ENCODE data around the gene DNM3.

Gene DNM3

DNA sequence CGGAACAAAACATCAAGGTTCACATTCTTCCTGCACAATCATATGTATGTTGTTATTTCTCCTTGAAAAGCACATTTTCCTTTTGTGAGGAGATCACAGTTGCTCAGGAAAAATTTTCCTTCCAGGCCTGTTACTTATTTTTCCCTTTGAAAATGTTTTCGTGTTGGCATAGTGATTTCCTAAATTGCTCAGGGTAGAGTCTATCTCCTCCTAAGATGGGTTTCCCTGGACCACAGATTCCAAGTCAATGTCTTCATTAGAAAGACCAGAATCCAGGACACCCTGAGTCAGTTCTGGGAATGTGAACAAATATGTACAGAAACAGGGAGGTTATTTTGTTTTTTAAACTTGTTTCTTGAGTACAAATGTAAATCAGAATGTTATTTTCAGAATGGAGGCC, 484.8 kb downstream of the DNM3 start:
- peaks cover 4% of the 10 kb centered on the region; the same call in 1 of the 2 replicates for H3K36me3 ChIP-seq (ENCODE audit: low read length)
- H3K27me3 ChIP-seq (ENCODE audit: low read length) = no peaks in the 10 kb centered on the region
- no peaks in the 10 kb centered on the region for H3F3A ChIP-seq (ENCODE audit: insufficient read depth)
- H3K9me3 ChIP-seq (ENCODE audit: insufficient read depth, low read length) = no peaks in the 10 kb centered on the region
- no peak overlapping the region for H3K4me2 ChIP-seq (ENCODE audit: low read depth, low read length, poor library complexity, severe bottlenecking)
- H3K79me2 ChIP-seq (ENCODE audit: insufficient read depth, low read length) = no peaks in the 10 kb centered on the region
- no peak overlapping the region for H3K9ac ChIP-seq (ENCODE audit: low read length)
- TF ChIP-seq, protein P1, sequence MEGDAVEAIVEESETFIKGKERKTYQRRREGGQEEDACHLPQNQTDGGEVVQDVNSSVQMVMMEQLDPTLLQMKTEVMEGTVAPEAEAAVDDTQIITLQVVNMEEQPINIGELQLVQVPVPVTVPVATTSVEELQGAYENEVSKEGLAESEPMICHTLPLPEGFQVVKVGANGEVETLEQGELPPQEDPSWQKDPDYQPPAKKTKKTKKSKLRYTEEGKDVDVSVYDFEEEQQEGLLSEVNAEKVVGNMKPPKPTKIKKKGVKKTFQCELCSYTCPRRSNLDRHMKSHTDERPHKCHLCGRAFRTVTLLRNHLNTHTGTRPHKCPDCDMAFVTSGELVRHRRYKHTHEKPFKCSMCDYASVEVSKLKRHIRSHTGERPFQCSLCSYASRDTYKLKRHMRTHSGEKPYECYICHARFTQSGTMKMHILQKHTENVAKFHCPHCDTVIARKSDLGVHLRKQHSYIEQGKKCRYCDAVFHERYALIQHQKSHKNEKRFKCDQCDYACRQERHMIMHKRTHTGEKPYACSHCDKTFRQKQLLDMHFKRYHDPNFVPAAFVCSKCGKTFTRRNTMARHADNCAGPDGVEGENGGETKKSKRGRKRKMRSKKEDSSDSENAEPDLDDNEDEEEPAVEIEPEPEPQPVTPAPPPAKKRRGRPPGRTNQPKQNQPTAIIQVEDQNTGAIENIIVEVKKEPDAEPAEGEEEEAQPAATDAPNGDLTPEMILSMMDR (IDR thresholded peaks at IDR 0.05; ENCODE audit: insufficient read depth, low read length, poor library complexity, severe bottlenecking) = no peak
- TF ChIP-seq EZH2phosphoT487 (conservative IDR thresholded peaks at IDR 0.05; ENCODE audit: low read length) = no peak
- H3K9me2 ChIP-seq (replicated peaks; ENCODE audit: insufficient read depth, low read length) = no peaks in the 10 kb centered on the region
- H4K20me1 ChIP-seq (ENCODE audit: low read depth, low read length) = no peaks in the 10 kb centered on the region
- H3K4me3 ChIP-seq (ENCODE audit: insufficient read depth, low read length, poor library complexity, severe bottlenecking) = no peak overlapping the region
- H3K27ac ChIP-seq (ENCODE audit: low read depth, low read length) = no peak overlapping the region
- H2AFZ ChIP-seq (ENCODE audit: low read depth, low read length, severe bottlenecking) = no peak overlapping the region

DNA sequence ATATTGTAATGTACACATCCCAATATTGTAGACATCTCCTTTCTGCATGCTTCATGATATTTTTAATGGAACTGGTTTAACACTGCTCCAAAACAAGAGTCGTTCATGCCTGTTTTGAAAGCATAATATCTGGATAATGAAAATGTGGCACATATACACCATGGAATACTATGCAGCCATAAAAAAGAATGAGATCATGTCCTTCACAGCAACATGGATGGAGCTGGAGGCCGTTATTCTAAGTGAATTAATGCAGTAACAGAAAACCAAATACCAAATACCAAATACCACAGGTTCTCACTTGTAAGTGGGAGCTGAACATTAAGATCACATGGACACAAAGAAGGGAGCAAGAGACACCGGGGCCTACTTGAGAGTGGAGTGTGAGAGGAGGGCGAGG, 487.0 kb downstream of the DNM3 start:
- H3K36me3 ChIP-seq (ENCODE audit: low read length) = peaks cover 4% of the 10 kb centered on the region; the same call in 1 of the 2 replicates
- no peak overlapping the region for H3K4me3 ChIP-seq (ENCODE audit: insufficient read depth, low read length, poor library complexity, severe bottlenecking)
- H3K9me2 ChIP-seq (replicated peaks; ENCODE audit: insufficient read depth, low read length) = no peaks in the 10 kb centered on the region
- TF ChIP-seq EZH2phosphoT487 (conservative IDR thresholded peaks at IDR 0.05; ENCODE audit: low read length) = no peak
- no peak overlapping the region for H3K4me2 ChIP-seq (ENCODE audit: low read depth, low read length, poor library complexity, severe bottlenecking)
- H3F3A ChIP-seq (ENCODE audit: insufficient read depth) = no peaks in the 10 kb centered on the region
- no peaks in the 10 kb centered on the region for H3K27me3 ChIP-seq (ENCODE audit: low read length)
- no peaks in the 10 kb centered on the region for H3K9me3 ChIP-seq (ENCODE audit: insufficient read depth, low read length)
- no peak overlapping the region for H3K9ac ChIP-seq (ENCODE audit: low read length)
- H3K27ac ChIP-seq (ENCODE audit: low read depth, low read length) = no peak overlapping the region
- H4K20me1 ChIP-seq (ENCODE audit: low read depth, low read length) = no peaks in the 10 kb centered on the region
- H2AFZ ChIP-seq (ENCODE audit: low read depth, low read length, severe bottlenecking) = no peak overlapping the region
- no peaks in the 10 kb centered on the region for H3K79me2 ChIP-seq (ENCODE audit: insufficient read depth, low read length)

DNA sequence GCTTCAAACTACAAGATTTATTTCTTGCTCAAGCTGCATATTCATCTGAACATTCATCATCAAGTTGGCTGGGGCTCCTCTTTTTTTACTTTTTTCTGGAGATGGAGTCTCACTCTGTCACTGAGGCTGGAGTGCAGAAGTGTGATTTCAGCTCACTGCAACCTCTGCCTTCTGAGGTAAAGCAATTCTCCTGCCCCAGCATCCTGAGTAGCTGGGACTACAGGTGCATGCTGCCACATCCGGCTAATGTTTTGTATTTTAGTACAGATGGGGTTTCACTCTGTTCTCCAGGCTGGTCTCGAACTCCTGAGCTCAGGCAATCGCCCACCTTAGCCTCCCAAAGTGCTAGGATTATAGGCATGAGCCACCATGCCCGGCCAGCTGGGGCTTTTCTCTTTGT, 490.9 kb downstream of the DNM3 start:
- no peak overlapping the region for H3K27ac ChIP-seq (ENCODE audit: low read depth, low read length)
- H3K4me2 ChIP-seq (ENCODE audit: low read depth, low read length, poor library complexity, severe bottlenecking) = no peak overlapping the region
- no peaks in the 10 kb centered on the region for H3K9me2 ChIP-seq (replicated peaks; ENCODE audit: insufficient read depth, low read length)
- no peak overlapping the region for H3K4me3 ChIP-seq (ENCODE audit: insufficient read depth, low read length, poor library complexity, severe bottlenecking)
- TF ChIP-seq, protein P1 (IDR thresholded peaks at IDR 0.05; ENCODE audit: insufficient read depth, low read length, poor library complexity, severe bottlenecking) = no peak
- TF ChIP-seq EZH2phosphoT487 (conservative IDR thresholded peaks at IDR 0.05; ENCODE audit: low read length) = no peak
- no peaks in the 10 kb centered on the region for H3F3A ChIP-seq (ENCODE audit: insufficient read depth)
- no peaks in the 10 kb centered on the region for H3K79me2 ChIP-seq (ENCODE audit: insufficient read depth, low read length)
- no peaks in the 10 kb centered on the region for H4K20me1 ChIP-seq (ENCODE audit: low read depth, low read length)
- H3K27me3 ChIP-seq (ENCODE audit: low read length) = no peaks in the 10 kb centered on the region
- no peak overlapping the region for H2AFZ ChIP-seq (ENCODE audit: low read depth, low read length, severe bottlenecking)
- H3K36me3 ChIP-seq (ENCODE audit: low read length) = peaks cover 4% of the 10 kb centered on the region; the same call in 1 of the 2 replicates
- no peaks in the 10 kb centered on the region for H3K9me3 ChIP-seq (ENCODE audit: insufficient read depth, low read length)
- no peak overlapping the region for H3K9ac ChIP-seq (ENCODE audit: low read length)

DNA sequence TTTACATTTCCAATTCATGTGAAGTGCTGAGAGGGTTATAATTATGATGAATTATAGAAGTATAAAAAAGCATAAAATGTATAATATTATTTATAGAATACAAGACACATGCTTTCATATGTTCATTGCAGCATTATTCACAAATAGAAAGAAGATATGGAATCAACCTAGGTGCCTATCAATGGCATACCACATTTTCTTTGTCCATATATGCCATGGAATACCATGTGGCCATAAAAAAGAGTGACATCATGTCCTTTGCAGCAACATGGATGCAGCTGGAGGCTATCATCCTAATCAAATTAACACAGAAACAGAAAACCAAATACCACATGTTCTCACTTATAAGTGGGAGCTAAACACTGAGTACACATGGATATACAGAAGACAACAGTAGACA, 494.1 kb downstream of the DNM3 start:
- H3K9me2 ChIP-seq (replicated peaks; ENCODE audit: insufficient read depth, low read length) = no peaks in the 10 kb centered on the region
- no peak overlapping the region for H3K4me3 ChIP-seq (ENCODE audit: insufficient read depth, low read length, poor library complexity, severe bottlenecking)
- no peaks in the 10 kb centered on the region for H4K20me1 ChIP-seq (ENCODE audit: low read depth, low read length)
- H3K4me2 ChIP-seq (ENCODE audit: low read depth, low read length, poor library complexity, severe bottlenecking) = no peak overlapping the region
- no peak overlapping the region for H3K27ac ChIP-seq (ENCODE audit: low read depth, low read length)
- no peaks in the 10 kb centered on the region for H3K27me3 ChIP-seq (ENCODE audit: low read length)
- TF ChIP-seq, protein P1 (IDR thresholded peaks at IDR 0.05; ENCODE audit: insufficient read depth, low read length, poor library complexity, severe bottlenecking) = no peak
- TF ChIP-seq EZH2phosphoT487 (conservative IDR thresholded peaks at IDR 0.05; ENCODE audit: low read length) = no peak
- H3K9me3 ChIP-seq (ENCODE audit: insufficient read depth, low read length) = no peaks in the 10 kb centered on the region
- no peak overlapping the region for H2AFZ ChIP-seq (ENCODE audit: low read depth, low read length, severe bottlenecking)
- H3K79me2 ChIP-seq (ENCODE audit: insufficient read depth, low read length) = no peaks in the 10 kb centered on the region
- no peaks in the 10 kb centered on the region for H3K36me3 ChIP-seq (ENCODE audit: low read length)
- no peaks in the 10 kb centered on the region for H3F3A ChIP-seq (ENCODE audit: insufficient read depth)
- H3K9ac ChIP-seq (ENCODE audit: low read length) = no peak overlapping the region
